HG02759 (cell line): Measurements from ENCODE around the gene CDC20B.
"Not testable (repeated sequence)": the region's sequence is repeated elsewhere in the genome, so short reads cannot be mapped to it uniquely, and the experiment has no call there.

Source experiments
- ATAC-seq: cut with Tn5 transposase; IDR thresholded peaks from one replicate; pipeline ENCODE4 v1.9.1; 2021; ENCODE audit warnings: mild to moderate bottlenecking, moderate library complexity; ENCODE audit not compliant: unreplicated experiment

The CDC20B gene

DNA sequence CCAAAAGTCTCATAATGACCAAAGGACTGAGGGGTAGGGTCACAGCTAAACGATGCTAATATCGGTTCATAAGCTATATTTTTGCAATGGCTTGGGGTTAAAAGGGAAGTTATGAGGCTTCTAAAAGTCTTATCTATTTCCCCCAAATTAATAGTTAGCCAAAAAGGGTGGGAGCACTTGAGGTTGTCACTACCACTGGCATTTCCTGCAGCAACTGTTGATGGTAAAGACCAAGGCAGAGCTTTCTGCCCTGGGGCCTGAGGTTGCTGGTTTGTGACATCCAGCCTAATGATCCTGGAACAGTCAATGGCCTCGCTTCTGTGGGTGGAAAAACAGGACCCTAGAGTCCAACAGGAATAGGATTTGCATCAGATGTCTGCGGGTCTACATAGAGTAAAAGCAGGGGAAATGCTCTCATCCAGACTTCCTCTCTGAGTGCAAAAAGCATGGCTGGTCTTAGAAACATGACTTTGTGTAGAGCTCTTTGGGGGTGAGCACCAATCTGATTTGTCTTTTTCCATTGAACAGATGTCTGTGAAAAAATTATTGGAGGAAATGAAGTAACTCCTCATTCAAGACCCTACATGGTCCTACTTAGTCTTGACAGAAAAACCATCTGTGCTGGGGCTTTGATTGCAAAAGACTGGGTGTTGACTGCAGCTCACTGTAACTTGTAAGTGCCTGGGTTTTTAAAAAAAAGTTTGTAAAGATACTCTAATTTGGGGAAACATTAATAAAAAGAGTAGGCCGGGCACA, 67.9 kb downstream of the CDC20B start:
- ATAC-seq: no peak

DNA sequence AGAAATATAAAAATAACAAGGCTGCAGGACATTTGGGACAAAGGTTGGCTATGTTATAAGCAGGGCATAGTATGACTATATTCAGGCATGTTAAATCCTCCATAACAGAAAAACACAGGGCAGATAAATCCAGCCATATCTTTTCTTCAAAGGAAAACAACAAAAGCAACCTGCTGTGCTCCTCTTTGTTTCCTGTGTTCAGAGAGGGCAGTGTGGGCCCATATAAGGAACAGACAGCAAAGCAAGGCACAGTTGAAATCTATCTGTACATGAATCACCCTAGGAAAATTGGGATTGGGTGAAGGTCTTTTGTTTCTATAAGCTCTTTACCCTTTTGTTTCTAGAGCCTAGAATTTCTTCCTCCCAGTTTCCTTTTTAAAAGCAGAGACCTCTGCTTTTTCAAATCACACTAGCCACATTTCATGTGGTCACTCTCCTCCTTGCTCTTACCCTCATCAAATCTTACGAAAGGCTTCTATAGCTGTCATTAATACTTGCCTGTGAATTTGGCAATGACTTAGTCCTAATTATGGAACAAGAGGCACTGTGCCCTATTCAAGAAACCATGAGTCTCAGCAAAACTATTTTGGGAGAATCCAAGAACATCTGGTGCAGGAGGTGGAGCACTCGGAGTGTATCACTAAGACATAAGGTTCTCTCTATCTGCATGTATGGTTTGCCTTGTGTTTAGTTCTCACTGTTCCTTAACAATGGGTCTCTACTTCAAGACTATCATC, 68.8 kb downstream of the CDC20B start:
- no peak for ATAC-seq

DNA sequence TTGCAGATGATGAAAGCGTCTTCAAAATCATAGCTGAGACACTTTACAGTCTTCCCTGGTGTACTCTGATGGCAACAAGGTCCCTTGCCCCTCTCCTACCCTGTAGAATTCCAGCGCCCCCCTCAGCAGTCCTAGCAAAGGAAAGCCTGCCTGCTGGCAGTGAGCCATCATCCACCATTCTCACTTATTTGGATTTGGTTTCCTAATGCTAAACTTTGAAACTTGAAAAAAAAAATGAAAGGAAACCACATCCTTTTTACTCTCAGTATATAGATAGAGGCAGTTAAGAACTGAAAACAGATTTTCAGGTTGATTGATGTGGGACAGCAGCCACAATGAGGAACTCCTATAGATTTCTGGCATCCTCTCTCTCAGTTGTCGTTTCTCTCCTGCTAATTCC, 70.6 kb downstream of the CDC20B start, which contains the start of gene GZMA:
Gene GZMA, plus strand, starts transcription at position 299 of the 400 bp plus-strand sequence. Its CDS starts 37 bp downstream, at position 336.
- no peak for ATAC-seq

DNA sequence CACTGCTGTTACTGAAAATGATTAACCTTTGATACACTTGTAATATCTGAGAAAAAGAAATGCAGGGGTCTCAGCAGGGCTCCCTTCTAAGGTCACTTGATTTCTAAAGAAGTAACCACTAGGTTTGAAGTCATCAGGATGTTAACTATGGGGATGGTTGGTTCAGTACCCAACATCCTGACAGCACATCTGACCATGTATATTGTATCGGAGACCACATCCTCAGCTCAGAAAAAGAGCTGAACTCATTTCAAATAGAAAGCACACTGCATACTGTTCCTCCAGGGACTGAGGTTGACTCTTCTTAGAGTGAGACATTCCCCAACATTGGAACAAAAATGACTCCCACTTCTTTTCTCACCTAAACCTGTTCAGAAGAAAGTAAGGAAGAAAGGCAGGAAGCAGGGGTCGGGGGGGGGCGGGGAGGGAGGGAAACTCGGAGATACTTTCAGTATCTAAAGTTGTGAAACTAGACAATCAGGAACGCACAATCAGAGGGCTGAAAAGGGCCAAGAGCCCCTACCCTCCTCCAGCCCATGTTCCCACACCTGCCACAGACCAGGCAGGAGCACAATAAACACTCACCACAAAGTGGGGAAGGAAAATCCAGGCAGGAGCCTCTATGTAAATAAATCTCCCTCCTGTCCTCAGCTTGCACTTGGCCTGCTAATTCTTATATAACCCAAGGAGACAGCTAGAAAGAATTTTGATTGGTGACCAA, 71.3 kb downstream of the CDC20B start:
- no peak for ATAC-seq

DNA sequence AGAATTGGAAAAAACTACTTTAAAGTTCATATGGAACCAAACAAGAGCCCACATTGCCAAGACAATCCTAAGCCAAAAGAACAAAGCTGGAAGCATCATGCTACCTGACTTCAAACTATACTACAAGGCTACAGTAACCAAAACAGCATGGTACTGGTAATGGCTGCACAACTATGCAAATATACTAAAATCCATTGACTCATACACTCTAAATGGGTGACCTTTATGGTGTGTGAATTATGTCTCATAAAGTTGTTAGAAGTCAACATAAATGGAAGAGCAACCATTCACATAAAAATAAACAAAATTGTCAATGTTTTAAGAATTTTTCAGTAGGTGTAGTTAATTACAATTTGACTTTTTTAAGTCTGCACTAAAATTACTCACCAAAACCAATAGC, 71.8 kb downstream of the CDC20B start:
- ATAC-seq: not testable (repeated sequence)

DNA sequence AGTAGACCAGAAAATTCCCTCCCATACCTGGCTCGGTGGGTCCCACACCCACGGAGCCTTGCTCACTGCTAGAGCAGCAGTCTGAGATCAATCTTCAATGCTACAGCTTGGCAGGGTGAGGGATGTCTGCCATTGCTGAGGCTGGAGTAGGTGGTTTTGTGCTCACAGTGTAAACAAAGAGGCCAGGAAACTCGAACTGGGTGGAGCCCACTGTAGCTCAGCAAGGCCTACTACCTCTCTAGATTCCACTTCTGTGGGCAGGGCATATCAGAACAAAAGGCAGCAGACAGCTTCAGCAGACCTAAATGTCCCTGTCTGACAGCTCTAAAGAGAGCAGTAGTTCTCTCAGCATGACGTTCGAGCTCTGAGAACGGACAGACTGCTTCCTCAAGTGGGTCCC, 76.1 kb downstream of the CDC20B start:
- no peak for ATAC-seq

DNA sequence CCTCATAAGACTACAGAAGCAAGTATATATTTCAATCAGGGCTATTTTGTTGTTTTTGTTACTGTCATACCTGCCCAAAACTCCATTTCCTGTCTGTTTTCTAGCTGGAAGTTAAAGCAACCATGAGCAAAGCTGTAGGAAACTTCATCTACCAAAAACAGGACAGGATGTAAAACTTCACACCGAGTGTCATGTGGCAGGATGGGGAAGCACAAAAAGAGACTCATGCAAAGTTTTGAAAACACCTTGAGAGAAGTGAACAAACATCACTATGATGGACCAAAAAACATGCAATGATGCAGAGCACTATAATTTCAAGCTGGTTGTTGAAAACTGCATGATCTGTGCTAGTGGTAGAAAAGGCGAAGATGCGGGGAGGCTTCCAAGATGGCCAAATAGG, 76.8 kb downstream of the CDC20B start:
- ATAC-seq: no peak

DNA sequence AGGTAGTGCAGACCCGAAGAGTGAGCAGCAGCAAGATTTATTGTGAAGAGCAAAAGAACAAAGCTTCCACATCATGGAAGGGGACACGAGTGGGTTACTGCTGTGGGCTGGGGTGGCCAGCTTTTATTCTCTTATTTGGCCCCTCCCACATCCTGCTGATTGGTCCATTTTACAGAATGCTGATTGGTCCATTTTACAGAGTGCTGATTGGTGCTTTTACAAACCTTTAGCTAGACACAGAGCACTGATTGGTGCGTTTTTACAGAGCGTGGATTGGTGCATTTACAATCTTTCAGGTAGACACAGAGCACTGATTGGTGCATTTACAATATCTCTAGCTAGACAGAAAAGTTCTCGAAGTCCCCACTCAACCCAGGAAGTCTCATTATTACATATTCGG, 82.0 kb downstream of the CDC20B start:
- not testable (repeated sequence) for ATAC-seq

DNA sequence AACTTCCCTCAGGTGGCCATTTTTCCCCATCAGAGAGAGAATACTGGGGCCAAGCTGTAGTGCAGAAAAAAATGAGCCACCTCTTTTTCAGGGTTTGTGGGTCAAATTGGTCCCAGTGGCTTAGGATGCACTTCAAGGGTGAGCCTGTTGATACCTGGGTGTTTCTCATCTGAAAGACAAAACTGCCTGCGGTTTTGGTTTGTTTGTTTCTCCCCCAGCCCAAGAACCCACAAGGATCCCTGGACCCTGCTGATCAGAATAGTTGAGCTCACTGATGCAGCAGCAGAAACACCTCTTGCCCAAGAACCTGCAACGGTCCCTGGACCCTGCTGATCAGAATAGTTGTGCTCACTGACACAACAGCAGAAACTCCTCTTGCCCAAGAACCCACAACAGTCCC, 83.7 kb downstream of the CDC20B start:
- ATAC-seq: not testable (repeated sequence)

DNA sequence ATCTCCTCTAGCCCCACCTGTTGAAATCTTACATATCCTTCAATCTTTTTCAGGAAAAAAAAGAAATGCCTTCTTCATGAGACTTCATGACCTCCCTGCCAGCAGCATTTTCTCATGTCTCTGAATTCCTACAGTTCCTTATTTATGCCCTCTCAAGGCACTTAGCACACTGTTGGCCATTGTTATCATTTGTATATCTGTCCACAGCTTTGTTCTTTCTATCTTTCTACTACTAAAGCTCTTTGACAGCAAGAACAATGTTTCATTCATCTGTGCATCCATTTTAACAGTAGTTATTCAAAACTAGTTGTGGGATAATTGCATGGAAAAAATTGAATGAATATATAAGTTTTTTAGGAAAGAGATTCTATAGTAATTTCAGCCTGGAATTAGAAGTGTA, 91.4 kb downstream of the CDC20B start:
- no peak for ATAC-seq

DNA sequence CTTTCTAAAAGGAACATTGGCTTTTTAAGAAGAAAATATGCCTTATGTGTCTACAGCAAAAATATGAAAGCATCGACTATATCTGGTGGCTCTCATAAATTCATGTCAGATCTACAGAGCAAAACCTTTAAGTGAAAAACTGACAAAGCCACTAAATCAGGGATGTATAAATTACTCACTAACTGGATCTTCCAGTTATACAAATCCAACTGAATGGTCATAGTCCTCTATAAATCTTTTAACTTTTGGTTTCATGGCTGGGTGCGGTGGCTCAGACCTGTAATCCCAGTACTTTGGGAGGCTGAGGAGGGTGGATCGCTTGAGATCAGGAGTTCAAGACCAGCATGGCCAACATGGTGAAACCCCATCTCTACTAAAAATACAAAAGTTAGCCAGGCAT, 99.8 kb downstream of the CDC20B start:
- no peak for ATAC-seq

DNA sequence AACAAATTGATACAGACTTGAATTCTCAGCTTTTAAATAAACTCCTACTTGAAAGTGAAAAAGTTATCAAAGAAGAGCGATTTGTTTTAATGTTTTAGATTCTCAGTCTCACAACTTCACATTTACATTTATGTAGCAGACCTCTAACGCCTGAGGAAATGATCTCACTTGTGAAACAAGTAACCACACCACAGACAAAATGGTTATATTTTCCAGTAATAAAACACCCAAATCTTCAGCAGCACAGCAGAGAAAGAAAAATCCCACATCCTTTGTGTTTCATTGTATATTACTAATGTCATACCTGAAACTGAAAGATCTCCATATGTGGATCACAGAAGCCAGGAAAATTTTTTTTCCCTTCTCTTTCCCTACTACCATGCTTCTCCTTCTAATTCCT, 100.3 kb downstream of the CDC20B start:
- no peak for ATAC-seq

DNA sequence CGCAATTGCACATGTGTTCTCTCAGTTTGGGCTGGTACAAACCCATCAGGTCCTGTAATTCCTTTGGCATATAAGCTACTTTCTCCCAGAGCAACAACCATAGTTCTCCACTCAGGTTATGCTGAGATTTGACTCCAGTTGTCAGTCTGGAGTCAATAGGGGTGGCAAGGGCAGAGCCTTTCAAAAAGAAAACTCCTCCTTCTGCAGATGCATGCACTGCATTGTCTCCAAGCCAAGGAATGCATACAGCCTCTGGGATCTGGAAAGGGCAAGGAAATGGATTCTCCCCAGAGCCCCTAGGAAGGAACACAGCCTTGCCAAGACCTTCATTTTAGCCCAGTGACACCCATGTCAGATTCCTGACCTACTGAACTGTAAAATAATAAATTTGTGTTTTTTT, 101.6 kb downstream of the CDC20B start:
- ATAC-seq: no peak

DNA sequence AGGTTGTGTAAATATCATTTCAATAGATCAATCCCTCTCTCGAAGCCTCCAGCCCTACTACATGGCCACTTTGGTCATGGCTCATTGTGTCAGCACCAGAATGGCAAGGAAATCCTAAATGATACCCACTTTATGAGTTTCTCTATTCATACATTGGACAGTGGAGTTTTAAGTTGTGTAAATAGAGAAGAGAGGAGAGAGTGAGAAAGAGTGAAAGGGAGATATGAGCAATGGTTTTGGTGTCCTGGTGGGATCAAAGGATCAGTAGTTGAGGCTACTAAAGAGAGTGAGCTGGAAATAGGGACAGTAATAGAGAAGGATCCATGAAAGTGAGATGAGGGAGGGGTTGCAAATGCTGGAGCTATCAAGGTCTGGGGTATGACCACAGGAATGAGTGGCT, 102.0 kb downstream of the CDC20B start:
- no peak for ATAC-seq

DNA sequence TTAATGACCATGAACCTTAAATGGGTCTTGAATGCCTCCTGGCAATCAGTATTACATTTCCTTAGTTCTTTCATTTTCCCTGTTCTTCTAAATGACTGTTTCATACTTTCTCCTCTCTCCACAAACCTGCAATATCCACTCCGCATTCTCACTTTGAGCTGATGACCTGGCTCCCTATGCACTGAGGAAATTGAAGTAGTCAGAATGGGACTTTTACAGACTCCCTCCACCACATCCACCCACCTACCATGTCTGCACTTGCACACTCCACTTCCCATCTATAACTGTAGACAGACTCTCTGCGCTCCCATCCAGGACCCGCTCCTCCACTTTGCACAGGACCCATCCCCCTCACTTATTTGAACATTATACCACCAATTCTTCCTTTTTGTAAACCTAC, 106.7 kb downstream of the CDC20B start:
- ATAC-seq: no peak

DNA sequence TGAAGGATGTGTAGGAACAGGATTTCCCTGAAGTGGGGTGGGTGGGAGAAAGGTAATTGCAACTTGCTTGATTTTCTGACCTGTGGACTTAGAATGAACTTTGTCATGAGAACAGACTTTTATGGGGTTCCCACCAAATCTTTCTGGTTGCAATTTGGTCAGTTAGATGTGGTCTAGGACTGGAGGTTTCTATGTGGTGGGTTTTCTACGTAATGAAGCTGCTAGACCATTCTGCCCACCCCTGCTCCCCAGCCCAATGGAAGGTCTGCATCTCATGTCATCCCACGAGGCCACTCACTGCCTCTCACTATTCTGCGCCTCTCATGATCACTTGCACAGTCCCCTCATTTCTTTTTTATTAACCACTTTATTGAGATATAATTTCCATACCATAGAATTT, 108.5 kb downstream of the CDC20B start:
- ATAC-seq: no peak

DNA sequence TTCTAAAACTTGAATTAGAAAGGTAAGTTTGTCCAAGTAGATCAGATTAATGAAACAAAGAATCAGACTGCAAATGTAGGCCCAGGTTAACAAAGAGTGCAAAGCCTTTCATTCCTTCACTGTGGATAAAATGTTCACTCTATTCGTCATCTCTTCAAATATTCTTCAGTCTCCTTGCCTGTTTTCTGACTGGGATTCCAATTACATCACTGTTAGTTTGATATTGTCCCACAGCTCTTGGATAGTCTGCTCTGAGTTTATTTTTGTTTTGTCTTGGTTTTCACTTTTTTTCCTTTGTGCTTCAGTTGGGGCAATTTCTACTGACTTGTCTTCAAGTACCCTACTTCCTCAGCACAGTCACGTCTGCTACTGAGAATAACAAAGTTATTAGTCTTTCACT, 109.1 kb downstream of the CDC20B start:
- ATAC-seq: no peak

DNA sequence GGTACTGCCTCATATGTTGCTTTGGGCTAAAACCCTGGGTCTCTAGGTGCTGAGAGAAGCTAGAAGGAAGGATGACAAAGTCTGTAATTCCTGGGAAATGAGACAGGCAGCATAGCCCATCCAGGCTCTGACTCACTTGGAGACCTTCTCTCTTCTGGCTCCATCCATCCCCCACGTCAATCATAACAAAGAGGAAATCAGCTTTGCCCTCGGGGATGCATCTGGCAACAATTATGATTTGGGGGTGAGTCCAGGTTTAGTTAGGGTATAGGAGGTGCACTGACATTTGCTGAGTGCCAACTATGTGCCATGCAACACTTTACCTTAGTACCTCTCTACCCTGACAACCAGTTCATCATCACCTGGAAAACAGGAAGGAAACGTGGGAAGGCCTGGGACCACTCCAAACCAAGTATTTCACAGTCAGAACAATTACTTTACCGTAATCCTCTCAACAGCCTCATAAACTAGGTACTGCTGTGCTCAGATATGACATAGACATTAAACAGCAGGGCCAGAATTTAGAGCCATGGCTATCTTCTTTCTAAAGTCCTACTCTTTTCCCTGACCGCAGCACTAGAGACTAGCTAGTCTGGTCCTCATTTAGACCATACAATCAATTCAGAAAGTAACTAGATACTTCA, 109.6 kb downstream of the CDC20B start:
- no peak for ATAC-seq
